Frontal cortex (tissue), 4 donors: ENCODE measurements around the gene KCNQ1. TPM values are rescaled to one million over a fixed set of nuclear protein-coding genes. Genes with fewer than 3 reads are reported as not detected.

Experiments used
- DNase-seq, 2 donors: peaks; one replicate each; pipeline ENCODE4 v3.0.0; 2012; ENCODE audit warnings: low spot score in 2 of 2
- FAIRE-seq: peaks from 2 replicates; lab custom pipeline; 2012; peaks lifted over from hg19 to GRCh38; lab: Jason Lieb, UNC
- total RNA-seq: library from RNA; depleted of rRNA; stranded (reverse); fragments of >200 nt; gene quantifications from one replicate; pipeline ENCODE4 v1.2.3, GENCODE V29; 2014
- donor health status: control.
- donor health status: control.
- donor health status: control.

Gene KCNQ1
- total RNA-seq, 1 donor from 2014 or later = under 0.01 TPM

DNA sequence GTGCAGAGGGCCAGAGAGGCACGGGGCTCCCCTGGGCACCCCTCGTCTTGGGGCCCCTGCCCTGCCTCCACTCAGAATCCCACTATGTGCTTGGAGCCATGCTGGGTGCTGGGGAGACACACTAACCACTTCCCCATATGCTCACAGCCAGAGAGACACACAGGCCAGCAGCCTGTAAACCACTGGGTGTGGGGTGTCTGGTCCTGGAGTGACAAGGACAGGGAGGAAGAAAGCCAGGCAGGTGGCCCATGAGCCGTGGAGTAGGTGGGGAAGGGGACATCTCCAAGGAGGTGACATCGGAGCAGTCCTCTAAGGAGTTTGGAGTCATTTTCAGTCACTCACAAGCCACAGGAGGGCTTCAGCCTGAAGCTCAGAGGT, 381.9 kb downstream of the KCNQ1 start:
- no peak for DNase-seq
- no peak for FAIRE-seq

DNA sequence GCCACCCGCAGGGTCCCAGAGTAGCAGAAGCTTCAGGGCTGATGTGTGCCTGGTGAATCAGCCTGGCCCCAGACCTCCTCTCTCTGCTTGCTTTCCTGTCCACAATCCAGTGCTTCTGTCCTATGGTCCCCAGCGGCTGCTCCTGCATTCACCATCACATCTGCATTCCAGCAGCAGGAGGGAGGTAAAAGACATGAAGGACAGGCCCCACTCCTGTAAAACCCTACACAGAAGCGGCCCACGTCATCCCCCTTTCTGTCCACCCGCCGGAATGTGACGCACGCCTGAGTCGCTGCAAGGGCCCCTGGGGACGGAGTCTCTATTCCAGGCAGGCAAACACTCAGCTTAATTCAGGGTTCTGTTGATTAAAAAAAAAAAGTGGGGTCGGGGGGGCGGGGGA, 382.4 kb downstream of the KCNQ1 start:
- DNase-seq (no peak), FAIRE-seq (no peak)

DNA sequence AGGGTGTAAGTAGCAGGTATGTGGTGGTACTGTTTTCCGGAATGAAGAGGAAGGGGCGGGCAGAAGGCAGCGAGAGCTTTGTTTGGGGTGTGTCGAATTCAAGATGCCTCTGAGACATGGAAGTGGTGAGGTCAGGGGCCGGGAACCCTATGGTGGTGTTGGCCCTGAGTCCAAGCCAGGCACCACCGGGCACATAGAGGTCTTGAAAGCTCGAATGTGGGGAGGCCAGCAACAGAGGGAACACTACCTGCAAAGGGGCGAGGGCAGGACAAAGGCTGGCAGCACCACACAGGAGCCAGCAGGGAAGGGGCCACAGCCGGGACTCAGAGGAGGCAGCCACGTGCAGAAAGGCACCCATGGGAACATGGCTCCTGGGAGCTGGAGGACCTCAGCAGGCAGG, 383.0 kb downstream of the KCNQ1 start:
- FAIRE-seq (no peak), DNase-seq (no peak)

DNA sequence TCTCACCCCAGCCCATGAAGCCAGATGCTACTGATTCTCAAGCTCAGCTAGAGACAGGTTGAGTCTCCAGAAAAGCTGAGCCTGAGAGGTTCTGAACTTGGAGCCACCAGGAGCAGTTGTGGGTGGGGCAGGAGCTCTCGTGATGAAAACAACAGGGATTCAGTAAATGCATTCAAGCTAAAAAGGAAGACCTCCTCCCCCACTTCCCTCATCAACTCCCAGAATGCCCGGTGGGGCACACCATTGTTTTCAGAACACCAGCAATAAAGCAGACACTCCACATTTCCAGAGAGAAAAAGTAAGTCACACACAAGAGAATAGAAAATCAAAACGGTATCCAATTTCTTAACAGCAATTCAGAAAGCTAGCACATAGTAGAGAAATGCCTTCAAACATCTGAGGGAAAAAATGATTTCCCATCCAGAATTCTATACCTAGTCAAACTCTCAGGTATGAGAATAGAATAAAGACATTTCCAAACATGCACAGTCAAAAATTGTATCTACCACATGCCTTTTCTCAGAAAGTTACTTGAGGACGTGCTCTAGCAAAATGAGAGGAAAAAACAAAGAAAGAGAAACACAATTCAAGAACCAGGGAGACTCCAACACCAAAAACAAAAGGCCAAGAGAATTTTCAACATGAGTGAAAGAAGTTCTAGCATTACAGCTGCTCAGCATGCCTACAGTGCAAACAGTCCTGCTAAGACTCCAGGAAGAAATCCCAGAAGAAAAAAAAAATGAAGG, 383.9 kb downstream of the KCNQ1 start:
- FAIRE-seq = no peak
- DNase-seq = no peak

DNA sequence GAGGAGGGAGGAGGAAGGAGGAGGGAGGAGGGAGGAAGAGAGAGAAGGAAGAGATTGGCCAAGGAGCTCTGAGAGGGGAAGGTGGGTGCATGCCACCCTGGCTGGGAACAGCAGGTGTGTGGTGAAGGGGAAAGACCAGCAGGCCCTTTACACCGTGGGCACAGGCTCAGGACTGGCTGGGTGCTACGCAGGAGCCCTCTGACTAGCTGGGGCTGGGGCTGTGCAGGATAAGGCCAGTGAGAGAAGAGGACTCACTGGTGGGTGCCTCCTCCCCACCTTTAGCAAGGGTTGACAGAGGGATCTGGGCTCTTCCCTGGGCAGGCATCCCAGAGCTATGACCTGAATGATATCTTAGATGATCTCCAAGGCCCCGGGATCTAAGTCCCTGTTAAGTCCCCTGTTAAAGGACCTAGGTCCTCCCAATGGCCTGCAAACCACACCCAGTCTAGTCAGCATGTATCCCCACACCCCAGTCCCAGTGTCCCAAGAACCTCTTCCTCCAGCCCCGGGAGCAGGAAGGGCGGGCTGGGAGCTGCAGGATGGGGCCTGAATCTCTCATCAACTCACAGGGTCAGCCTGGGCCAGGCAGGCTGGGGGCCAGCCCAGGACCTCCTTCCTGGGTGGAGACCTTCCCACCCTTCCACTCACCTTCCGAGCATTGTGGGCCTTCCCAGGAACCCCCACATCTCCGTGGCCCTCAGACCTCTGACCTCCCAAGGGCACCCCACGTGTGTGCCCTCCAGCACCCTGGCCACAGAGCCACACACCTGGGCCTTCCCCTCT, 385.4 kb downstream of the KCNQ1 start:
- FAIRE-seq (no peak), DNase-seq (no peak)

DNA sequence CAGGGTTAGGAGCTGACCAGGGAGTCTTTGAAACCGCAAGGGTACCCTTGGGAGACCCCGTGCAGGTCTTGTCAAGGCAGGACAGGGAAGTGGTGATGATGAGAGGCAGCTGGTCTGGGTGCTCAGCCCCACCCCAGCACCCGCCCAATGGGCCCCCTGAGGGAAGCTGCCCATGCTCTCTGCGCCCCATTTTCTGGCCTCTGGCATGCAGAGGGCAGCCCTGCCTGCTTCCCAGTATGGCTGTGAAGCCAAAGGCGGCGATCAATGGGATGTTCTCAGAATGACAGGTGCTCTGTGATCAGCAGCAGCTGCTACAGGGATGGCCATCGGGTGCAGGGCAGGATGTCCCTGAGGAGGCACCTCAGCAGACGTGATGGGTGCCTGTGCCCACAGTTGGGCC, 386.1 kb downstream of the KCNQ1 start:
- no peak for FAIRE-seq
- DNase-seq = no peak

DNA sequence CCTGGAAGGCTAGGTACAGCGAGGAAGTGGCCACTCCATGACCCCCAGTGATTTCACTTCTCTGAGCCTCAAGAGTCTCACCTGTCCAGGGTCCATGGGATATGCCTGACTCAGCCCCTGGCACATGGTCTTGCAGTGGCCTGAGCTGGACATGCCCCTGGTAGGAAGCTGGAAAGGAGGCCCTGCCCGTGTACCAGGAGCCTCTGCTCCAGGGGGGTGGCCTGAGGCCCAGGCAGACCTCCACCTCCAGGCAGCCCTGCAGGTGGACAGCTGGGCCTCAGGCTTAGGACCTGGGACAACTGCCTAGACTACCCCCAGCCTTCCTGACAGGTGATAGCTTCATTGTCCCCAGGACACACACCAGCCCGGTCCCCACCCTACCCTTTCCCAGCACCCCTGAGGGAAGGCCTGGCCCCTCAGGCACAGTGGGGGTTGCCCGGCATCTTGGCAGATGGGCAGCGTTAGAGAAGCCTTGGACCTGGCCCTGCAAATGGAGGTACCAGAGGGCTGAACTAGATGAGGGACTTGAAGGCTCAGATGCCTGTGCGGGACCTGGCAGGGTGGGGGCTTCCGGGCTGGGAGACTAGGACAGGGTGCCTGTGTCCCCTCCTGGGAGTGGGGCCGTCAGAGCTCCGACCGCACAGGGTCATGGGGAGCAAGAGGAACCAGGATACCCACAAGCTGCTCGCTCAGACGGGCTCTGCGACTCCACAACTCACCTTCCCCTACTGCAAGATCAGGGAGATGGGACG, 387.1 kb downstream of the KCNQ1 start:
- FAIRE-seq = no peak
- DNase-seq = no peak

DNA sequence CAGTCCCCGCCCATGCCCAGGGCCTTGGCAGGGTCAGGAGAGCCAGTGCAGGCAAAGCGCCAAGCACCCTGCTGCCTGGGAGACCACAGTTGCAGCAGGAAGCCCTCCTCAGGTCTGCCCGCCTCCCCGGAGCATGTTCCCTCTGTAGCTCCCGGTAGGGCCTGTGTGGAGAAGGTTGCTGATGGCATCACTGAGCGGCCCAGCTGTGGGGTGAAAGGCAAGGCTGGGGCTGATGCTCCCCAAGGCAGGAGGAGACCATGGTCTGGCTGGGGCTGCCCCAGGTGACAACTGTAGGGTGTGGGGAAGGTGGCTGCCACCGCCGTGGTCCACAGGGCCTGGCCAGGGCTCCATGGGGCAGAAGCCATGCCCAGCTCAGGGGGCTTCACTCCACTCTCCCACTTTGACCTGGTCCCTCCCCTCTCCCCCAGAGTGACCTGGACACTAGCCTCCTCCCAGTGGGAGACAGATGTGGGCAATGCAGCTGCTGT, 387.8 kb downstream of the KCNQ1 start:
- FAIRE-seq (no peak), DNase-seq (no peak)

DNA sequence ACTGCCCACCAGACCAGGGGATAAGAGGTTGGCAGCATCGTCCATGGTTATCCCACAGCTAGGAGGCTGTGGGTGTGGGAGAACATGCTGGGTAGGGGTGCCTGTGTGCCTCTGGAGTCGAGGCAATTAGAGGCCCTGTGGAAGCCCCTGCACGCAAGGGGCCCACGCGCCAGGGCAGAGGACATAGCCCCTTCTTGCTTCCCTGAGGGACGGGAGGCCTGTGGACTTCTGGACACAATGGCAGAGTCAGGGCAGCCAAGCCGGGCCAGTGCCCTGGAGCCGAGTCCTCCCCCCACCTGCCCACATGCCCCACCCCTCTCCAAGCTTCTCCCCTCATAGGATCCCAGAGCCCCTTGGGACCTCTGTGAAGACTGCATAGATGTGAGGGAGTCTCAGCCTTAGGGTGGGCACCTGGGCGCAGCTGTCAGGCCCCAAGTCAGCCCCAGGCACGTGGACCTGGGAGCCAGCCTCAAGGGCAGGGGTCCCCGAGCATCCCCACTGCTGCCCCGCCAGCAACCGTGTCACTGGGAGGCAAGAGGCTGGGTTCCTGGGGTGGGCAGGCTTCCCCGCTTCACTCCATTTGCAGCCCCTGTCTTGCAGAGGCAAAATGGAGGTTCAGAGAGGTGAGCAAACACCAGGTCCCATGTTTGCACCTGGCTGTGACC, 388.4 kb downstream of the KCNQ1 start:
- DNase-seq (no peak), FAIRE-seq (no peak)

DNA sequence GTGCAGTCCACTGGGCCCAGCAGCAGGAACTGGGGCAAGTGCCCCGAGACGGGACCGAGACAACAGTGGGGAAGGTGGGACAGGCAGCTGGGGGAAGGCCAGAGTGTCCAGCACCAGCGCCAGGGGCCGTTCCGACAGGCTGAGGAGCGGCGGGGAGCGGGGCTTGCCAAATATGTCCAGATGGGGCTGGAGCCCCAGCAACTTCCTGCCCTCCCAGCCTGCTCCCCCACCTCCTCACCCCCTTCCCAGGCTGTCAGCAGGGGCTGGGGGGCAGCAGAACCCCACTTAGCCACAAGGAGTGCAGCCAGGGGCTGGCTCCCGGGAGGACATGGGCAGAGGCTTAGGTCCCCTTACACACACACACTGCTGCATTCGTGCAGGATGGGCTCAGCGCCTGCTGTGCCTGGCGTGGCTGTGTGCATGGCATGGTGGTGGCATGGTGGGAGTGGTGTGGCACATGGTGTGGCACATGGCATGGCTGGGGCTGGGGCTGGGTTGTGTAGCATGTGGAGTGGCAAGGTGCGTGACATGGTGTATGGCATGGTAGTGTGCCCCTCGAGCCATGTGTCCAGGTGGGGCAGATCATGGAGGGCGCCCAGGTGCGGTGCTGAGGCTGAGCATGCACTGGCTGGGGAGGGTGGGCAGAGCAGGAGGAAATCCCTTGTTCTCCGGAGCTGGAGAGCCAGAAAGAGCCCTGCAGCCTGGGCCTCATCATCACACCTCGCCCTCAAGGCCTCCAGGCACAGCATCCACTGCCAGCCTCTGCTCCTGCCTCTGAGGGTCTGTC, 389.1 kb downstream of the KCNQ1 start:
- FAIRE-seq (no peak), DNase-seq (no peak)

DNA sequence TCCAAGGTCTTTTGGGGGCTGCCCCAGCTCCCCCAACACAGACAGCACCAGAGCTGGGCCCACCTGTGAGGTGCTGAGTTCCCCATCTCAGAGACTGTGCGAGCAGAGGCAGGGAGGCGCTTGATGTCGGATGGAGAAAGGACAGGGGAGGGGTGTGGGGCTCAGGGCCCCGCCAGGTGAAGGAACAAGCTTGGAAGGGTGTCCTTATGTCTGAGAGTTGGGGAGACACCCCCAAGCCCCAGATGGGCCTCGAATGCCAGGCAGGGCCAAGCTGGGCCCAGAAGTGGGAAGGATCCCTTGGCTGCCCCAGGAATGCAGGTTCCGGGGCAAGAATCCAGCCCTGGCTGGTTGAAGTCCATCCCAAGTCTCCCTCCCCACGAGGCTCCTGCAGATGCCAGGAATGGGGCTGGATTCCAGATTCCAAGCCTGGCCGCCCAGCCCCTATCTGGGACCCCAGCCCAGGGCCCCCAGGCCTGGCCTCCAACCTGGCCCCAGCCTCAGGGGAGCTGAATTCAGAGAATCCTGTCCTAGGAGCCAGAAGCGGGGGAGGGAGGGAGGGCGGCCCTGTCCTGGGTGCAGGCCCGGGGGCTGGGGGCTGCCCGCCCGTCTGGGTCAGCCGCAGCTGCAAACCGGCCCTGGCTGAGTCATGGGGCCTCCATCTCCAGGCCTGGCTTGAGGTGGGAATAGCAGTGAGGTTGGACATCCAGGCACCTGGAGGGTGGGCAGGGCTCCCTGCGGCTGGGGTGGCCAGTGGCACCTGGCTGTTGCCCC, 389.9 kb downstream of the KCNQ1 start:
- DNase-seq (no peak), FAIRE-seq (no peak)

DNA sequence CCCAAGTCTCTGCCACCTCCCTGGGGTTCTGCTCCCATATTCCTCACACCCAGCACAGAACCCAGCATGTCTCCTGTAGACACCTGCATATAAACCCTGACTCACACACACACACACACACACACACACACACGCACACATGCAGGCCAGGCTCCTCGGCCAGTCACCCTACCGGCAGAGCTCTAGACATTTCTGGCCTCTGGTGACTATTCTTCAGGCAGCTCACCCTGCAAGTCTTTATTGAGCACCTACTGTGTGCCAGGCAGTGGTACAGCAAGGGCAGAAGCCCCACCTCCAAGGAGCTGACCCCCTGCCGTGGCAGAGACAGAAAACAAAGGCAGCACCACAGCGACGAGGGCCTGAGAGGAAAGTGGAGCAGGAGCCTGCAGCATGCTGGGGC, 390.5 kb downstream of the KCNQ1 start:
- FAIRE-seq (no peak), DNase-seq (no peak)

DNA sequence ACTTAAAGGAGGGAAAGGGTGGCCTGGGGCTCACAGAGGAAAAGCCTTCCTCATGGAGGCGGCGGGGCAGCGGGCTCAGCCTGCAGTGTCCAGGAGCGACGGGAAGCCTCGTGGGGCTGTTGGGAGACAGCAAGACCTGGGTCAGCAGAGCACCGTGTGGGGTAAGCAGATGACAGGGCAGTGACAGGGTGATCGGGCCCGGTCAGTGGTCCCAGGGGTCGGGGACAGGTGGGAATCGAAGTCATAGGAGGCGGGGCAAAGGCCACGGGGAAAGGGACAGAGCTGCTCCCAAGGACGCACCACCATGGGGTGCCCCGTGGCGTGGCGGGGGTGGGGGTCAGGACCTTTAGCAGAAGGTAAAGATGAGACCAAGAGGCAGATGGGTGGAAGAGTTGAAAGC, 390.9 kb downstream of the KCNQ1 start:
- FAIRE-seq (no peak), DNase-seq (no peak)

DNA sequence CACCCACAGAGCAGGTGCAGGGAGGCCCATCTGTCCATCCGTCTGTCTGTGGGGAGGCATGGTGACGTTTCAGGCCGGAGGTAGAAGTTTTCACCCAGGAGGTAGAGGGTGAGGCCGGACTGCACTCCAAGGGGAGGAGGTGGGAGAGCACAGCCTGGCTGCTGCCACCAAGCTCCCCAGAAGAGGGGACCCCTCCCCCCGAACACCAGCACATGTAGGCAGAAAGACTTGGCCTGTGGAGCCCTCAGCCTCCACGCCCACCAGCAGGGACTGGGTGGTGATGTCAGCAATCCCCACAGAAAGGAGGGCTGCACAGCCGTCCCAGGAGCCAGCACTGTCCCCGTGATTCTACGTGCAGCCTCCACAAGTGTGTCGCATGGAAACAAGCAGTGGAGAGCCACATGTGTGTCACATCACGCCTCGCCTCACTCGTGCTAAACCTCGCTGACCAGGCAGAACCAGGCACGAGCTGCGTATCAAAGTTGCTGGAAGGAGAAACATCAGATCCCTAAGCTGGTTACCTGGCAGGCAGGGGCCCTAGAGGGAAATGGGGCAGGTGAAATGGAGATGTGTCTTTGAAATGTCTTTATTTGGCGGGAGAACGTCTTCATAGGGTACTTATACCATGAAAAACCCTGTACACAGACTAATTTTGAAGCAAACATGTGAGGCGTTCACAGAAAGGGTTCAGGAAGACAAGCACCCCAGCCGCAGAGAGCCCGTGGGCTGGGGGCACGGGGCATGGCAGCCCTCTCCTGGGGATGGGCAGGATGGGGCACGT, 391.7 kb downstream of the KCNQ1 start:
- DNase-seq (no peak), FAIRE-seq (no peak)

DNA sequence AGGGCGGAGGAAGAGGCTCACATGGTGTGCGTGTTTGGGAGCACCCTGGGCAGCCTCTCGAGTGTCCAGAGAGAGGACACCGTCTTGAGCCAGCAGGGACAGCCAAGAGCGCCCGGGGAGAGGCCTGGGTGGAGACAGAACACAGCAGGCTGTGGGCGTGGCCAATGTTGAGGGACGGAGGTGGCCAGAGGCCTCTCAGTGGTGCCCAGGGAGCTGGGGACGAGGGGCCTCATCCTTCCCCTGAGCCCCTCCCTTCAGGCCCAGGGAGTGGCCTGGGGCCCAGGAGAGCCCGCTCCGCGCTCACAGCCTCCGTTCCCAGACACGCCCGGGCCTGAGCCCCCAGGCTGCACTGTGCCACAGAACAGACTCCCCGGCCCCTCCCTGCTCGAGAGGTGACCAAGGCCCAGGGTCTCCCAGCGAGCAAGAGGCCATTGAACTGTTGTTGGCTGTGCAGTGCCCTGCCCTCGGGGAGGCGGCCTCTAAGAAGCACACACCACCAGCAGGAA, 392.3 kb downstream of the KCNQ1 start:
- DNase-seq (no peak), FAIRE-seq (no peak)

DNA sequence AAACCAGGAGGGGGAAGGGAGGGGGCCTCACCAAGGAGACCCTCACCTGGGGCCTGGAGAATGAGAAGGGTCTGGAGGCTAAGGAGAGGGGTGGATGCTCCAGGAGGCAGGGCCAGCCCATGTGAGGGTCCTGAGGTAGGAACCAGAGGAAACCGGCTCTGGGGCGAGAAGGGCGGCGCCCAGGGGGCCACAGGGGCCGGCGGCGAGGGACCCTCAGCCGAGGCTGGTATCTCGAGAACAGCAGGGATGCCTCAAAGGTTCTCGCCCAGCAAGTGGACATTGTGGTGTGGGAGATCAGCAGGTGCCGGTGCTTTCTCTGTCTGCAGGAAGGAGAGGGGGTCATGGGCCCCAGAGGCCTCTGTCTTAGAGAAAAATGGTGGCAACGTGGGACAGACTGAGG, 392.8 kb downstream of the KCNQ1 start:
- FAIRE-seq (no peak), DNase-seq (no peak)

DNA sequence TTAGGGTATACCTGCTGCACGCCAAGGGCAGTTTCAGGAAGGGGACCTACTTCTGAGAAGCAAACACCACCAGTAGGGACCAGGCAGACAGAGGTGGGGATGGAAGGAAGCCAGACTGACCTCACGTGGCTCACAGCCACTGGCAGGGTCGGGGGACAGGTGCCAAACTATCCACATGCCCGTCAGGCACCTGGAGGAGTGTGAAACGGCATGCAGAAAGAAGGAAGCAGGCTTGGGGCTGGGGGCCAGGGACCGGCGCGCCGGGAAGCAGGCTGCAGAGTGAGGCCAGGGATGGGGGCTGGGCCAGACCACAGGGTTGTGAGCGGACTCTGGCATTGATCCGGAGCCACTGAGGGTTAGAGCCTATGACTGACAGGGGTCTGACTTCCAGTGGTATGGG, 393.3 kb downstream of the KCNQ1 start:
- DNase-seq = no peak
- no peak for FAIRE-seq
